ENCODE measurements around the gene SYNPO2.

GRCh38 chr4:119097282-119097900 lies 208.7 kb downstream of the SYNPO2 start:
- TF ChIP-seq EZH2 (IDR thresholded peaks at IDR 0.05; ENCODE audit: low read length, unreplicated experiment): no peak
- no peak for TF ChIP-seq CTCF (conservative IDR thresholded peaks at IDR 0.05; ENCODE audit: low read depth, low read length)
